ENCODE results near the gene USP48. TPM values are rescaled to one million over a fixed set of nuclear protein-coding genes. Genes with fewer than 3 reads are reported as not detected.

The USP48 gene
- total RNA-seq, 1 experiment from 2014 or later: 49.1 TPM

DNA sequence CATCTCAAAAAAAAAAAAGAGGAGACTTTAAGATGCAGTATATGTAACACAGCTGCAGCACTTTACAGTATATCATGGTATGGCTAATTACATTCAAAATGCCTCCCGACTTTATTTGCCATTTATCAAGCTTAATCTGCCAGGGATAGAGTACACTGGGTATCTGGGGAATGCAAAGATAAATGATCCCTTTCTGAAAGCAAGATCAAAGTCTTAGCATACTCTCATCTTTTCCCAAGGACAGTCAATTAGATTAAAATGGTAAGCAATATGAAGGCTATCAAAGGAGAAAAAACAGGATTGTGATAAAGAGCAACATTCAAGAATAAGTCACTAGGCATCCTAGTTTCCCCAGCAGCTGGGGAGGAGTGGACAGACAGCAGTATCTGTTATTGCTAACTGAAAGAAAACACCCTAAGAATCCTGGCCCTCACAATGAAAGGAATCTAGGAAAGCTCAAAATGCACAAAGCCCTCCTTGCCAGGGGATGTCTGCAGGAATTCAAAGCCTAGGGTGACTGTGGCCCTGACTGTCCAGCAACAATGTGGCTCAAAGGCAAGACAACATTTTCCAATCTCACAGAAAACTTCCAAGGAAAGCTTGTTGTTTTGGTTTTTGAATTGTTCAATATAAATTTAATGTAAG is 57.1 kb downstream of the USP48 start:
- CTCF ChIA-PET: no interaction called here
- H3K9me3 Mint-ChIP-seq (ENCODE audit: unreplicated experiment): no peaks in the 10 kb centered on the region
- H3K27ac Mint-ChIP-seq (ENCODE audit: unreplicated experiment): no peak overlapping the region
- H3K27me3 Mint-ChIP-seq (ENCODE audit: insufficient read depth, unreplicated experiment): no peaks in the 10 kb centered on the region
- TF ChIP-seq, protein P1, sequence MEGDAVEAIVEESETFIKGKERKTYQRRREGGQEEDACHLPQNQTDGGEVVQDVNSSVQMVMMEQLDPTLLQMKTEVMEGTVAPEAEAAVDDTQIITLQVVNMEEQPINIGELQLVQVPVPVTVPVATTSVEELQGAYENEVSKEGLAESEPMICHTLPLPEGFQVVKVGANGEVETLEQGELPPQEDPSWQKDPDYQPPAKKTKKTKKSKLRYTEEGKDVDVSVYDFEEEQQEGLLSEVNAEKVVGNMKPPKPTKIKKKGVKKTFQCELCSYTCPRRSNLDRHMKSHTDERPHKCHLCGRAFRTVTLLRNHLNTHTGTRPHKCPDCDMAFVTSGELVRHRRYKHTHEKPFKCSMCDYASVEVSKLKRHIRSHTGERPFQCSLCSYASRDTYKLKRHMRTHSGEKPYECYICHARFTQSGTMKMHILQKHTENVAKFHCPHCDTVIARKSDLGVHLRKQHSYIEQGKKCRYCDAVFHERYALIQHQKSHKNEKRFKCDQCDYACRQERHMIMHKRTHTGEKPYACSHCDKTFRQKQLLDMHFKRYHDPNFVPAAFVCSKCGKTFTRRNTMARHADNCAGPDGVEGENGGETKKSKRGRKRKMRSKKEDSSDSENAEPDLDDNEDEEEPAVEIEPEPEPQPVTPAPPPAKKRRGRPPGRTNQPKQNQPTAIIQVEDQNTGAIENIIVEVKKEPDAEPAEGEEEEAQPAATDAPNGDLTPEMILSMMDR (IDR thresholded peaks at IDR 0.05; ENCODE audit: insufficient read depth in 1 of 2, low read depth in 1 of 2, low read length in 1 of 2, severe bottlenecking in 1 of 2, unreplicated experiment in 1 of 2): no peak
- no peak overlapping the region for H3K4me3 Mint-ChIP-seq (ENCODE audit: unreplicated experiment)
- BruUV-seq (replicated peaks): no TSS peak
- no peaks in the 10 kb centered on the region for H3K4me1 ChIP-seq
- no peak for DNase-seq
- intact Hi-C loops (cut with micrococcal nuclease; ENCODE audit: unreplicated experiment): no loop called here
- H3K4me3 ChIP-seq (ENCODE audit: low read depth, low read length): no peak overlapping the region
- H3K36me3 ChIP-seq (ENCODE audit: control insufficient read depth, insufficient read depth, low read length): no peaks in the 10 kb centered on the region
- no peaks in the 10 kb centered on the region for H3K4me1 Mint-ChIP-seq (ENCODE audit: low read depth, unreplicated experiment)
- H3K27me3 ChIP-seq (replicated peaks; ENCODE audit: control insufficient read depth, insufficient read depth, low read length): no peaks in the 10 kb centered on the region
- H3K36me3 Mint-ChIP-seq (ENCODE audit: insufficient read depth, unreplicated experiment): peaks cover 38% of the 10 kb centered on the region
- POLR2A ChIA-PET: no interaction called here
- H3K9me3 ChIP-seq: no peaks in the 10 kb centered on the region

DNA sequence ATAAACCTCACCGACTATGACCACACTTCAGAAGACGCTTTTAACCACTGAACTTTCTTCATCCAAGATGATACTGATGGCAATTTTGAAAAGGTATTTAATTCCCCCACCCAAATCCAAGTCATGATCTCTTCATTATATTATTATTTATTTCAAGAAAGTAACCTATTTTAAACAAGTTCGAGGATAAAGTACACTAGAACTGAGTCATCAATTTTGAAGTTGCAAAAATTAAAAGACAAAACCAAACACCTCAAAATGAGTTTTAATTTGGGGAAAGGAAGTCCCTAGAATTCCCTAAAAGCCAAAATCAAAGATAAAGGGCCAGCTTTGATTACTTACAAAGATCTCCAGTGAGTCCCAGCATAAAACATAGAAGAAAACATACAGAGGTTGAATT is 58.4 kb downstream of the USP48 start:
- H3K4me1 Mint-ChIP-seq (ENCODE audit: low read depth, unreplicated experiment): no peaks in the 10 kb centered on the region
- ChIA-PET CTCF (no interaction called here), POLR2A (no interaction called here)
- TF ChIP-seq, protein P1 (IDR thresholded peaks at IDR 0.05; ENCODE audit: insufficient read depth in 1 of 2, low read depth in 1 of 2, low read length in 1 of 2, severe bottlenecking in 1 of 2, unreplicated experiment in 1 of 2): no peak
- intact Hi-C loops (cut with micrococcal nuclease; ENCODE audit: unreplicated experiment): no loop called here
- Histone ChIP-seq H3K4me3 (ENCODE audit: low read depth, low read length) (no peak overlapping the region), H3K9me3 (no peaks in the 10 kb centered on the region), H3K27me3 (replicated peaks; ENCODE audit: control insufficient read depth, insufficient read depth, low read length) (no peaks in the 10 kb centered on the region), H3K36me3 (ENCODE audit: control insufficient read depth, insufficient read depth, low read length) (no peaks in the 10 kb centered on the region), H3K4me1 (no peaks in the 10 kb centered on the region)
- no TSS peak for BruUV-seq (replicated peaks)
- H3K36me3 Mint-ChIP-seq (ENCODE audit: insufficient read depth, unreplicated experiment): peaks cover 47% of the 10 kb centered on the region
- no peak overlapping the region for H3K4me3 Mint-ChIP-seq (ENCODE audit: unreplicated experiment)
- no peak for DNase-seq
- H3K27me3 Mint-ChIP-seq (ENCODE audit: insufficient read depth, unreplicated experiment): no peaks in the 10 kb centered on the region
- H3K9me3 Mint-ChIP-seq (ENCODE audit: unreplicated experiment): no peaks in the 10 kb centered on the region
- H3K27ac Mint-ChIP-seq (ENCODE audit: unreplicated experiment): no peak overlapping the region

DNA sequence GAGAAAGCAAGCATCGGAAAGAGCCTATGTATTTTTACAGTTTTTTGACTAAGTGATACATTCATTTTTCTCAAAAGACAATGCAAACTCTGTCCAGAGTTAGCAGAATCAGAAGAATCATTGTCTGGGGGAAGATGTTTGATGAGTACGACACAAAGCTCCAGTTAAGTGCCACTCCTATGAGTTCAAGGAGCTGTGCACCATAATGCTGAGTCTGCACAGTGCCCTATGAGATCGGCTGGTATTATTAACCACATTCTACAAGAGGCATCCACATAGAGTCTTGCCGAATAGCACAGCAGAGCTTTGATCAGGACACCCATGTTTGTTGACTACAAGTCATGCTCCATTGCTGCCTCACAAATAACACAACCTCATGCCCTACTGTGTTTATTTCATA is 58.9 kb downstream of the USP48 start:
- BruUV-seq (replicated peaks): no TSS peak
- Histone ChIP-seq H3K4me1 (no peaks in the 10 kb centered on the region), H3K4me3 (ENCODE audit: low read depth, low read length) (no peak overlapping the region), H3K9me3 (no peaks in the 10 kb centered on the region), H3K36me3 (ENCODE audit: control insufficient read depth, insufficient read depth, low read length) (no peaks in the 10 kb centered on the region), H3K27me3 (replicated peaks; ENCODE audit: control insufficient read depth, insufficient read depth, low read length) (no peaks in the 10 kb centered on the region)
- intact Hi-C loops (cut with micrococcal nuclease; ENCODE audit: unreplicated experiment): no loop called here
- H3K4me1 Mint-ChIP-seq (ENCODE audit: low read depth, unreplicated experiment): no peaks in the 10 kb centered on the region
- TF ChIP-seq, protein P1 (IDR thresholded peaks at IDR 0.05; ENCODE audit: insufficient read depth in 1 of 2, low read depth in 1 of 2, low read length in 1 of 2, severe bottlenecking in 1 of 2, unreplicated experiment in 1 of 2): no peak
- H3K27ac Mint-ChIP-seq (ENCODE audit: unreplicated experiment): no peak overlapping the region
- POLR2A ChIA-PET: no interaction called here
- DNase-seq: no peak
- no peak overlapping the region for H3K4me3 Mint-ChIP-seq (ENCODE audit: unreplicated experiment)
- H3K36me3 Mint-ChIP-seq (ENCODE audit: insufficient read depth, unreplicated experiment): peaks cover 47% of the 10 kb centered on the region
- no peaks in the 10 kb centered on the region for H3K9me3 Mint-ChIP-seq (ENCODE audit: unreplicated experiment)
- CTCF ChIA-PET: no interaction called here
- H3K27me3 Mint-ChIP-seq (ENCODE audit: insufficient read depth, unreplicated experiment): no peaks in the 10 kb centered on the region

Measured in Caco-2 (cell line).